GM18868 (cell line): ENCODE data around the gene HEATR1.
"Not testable (repeated sequence)": the region's sequence is repeated elsewhere in the genome, so short reads cannot be mapped to it uniquely, and the experiment has no call there.

Experiments
- ATAC-seq: cut with Tn5 transposase; IDR thresholded peaks from one replicate; pipeline ENCODE4 v1.9.1; 2021; ENCODE audit warnings: mild to moderate bottlenecking, moderate library complexity; ENCODE audit not compliant: unreplicated experiment

The HEATR1 gene

DNA sequence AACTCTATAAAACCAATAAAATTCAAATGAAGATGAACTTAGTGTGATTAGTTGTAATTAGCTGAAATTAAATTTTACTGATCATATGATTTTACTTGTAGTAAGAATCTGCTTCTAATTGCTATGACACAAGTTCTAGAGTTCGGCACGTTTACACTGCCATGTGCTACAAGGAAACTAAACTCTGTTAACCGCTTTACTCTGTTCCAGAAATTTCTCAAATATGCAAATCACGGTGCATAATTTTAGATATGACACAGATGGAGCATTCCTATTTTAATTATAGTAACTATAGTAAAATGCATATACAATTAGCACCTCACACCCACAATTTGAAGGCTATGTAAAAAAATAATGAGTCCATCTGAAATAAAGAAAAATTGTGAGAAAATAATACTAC is 14.8 kb downstream of the HEATR1 start:
- ATAC-seq = no peak

DNA sequence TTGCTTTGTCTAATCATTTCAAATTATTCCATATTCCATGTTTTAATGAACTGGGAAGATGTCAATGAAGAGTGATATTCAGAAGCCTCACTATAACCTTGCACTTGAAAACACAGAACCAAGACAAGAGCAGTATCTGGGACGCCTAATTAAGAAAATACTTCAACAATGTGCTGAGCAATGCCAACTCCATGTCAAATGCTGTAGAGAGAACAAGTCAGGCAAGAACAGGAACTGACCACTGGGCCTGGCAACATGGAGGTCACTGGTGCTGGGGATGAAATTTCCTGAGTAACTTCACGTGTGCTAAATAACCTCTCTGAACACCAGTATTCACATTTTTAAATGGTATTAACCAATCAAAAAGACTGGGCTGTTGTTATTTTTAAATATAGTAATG is 22.8 kb downstream of the HEATR1 start:
- no peak for ATAC-seq

DNA sequence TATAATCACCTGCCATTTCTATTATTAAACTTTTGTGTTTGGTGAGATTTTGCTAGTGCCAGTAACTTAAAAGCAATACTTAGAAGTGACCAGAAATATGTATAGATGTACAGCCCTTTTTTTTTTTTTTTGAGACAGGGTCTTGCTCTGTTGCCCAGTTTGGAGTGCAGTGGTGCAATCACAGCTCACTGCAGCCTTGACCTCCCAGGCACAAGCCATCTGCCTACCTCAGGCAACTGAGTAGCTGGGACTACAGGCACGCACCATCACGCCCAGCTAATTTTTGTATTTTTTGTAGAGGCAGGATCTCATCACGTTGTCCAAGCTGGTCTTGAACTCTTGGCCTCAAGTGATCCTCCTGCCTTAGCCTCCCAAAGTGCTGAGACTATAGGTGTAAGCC is 23.9 kb downstream of the HEATR1 start:
- ATAC-seq = not testable (repeated sequence)

DNA sequence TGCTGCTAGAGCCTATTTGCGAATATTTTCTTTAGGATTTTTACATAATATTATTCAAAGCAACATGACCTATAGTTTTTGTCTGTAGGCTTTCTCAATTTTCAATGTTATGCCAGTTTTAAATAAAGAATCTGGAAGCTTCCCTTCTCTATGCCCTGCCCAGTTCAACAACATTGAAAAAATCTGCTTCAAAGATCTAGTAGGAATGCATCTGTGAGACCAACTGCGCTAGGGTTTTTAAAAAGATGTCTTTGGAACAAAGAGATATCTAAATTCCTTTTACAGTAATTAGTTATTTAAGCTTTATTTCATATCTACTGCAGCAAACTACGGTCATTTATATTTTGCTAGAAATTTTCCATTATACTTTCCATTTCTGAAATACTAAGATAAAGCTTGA is 25.7 kb downstream of the HEATR1 start:
- no peak for ATAC-seq

DNA sequence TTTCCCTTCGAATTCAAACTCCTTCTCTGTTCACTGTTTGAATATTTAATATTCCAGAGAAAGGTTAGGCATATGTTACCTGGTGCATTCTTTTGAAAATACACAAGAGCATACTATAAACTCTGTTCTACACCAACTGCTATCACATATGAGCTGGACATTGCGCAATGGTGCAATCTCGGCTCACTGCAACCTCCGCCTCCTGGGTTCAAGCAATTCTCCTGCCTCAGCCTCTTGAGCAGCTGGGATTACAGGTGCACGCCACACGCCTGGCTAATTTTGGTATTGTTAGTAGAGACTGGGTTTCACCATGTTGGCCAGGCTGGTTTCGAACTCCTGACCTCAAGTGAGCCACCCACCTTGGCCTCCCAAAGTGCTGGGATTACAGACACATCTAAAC is 27.3 kb downstream of the HEATR1 start:
- not testable (repeated sequence) for ATAC-seq

GRCh38 chr1:236576004-236576403 is 28.3 kb downstream of the HEATR1 start:
- no peak for ATAC-seq

DNA sequence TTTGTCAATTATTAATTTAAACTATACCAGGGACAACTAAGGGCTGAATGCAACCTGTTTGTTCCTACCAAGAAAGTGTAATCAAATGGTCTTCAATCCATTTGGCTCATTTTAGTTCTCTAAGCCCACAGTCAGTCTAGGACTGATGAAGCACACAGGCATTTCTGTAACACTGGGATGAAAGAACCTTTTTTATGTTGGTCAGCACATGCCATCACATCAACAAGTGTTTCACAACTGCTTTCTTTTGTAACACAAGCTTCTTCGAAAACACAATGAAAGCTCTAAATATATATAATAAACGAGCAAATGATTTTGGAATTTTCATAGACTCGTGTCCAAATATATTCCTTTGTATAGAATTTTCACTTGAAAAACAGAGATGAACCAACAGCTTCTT is 28.8 kb downstream of the HEATR1 start:
- ATAC-seq = no peak

GRCh38 chr1:236568285-236568894 is 35.9 kb downstream of the HEATR1 start:
- no peak for ATAC-seq

GRCh38 chr1:236565530-236565929 is 38.8 kb downstream of the HEATR1 start:
- ATAC-seq = no peak

- ATAC-seq = no peak
Observed at GRCh38 chr1:236561976-236562375, 42.3 kb downstream of the HEATR1 start.

GRCh38 chr1:236560213-236560771 is 44.0 kb downstream of the HEATR1 start:
- no peak for ATAC-seq

DNA sequence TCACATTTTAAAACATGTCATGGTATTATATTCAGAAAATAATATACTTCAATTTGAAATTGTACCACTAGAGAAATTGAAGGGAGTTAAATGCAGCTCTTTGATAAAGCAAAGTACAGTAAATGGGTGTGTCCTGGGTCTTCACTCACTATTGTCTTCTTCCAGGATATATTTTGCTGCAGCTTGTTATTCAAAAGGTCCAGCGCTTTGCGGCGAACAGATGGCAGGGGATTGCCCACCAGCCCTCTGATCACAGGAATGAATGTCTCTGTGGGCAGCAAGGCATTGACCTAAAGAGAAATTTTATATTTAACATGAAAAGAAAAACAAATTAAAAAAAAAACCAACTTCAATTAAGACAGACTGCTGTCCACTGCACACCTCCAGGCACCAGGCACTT is 45.5 kb downstream of the HEATR1 start:
- no peak for ATAC-seq

DNA sequence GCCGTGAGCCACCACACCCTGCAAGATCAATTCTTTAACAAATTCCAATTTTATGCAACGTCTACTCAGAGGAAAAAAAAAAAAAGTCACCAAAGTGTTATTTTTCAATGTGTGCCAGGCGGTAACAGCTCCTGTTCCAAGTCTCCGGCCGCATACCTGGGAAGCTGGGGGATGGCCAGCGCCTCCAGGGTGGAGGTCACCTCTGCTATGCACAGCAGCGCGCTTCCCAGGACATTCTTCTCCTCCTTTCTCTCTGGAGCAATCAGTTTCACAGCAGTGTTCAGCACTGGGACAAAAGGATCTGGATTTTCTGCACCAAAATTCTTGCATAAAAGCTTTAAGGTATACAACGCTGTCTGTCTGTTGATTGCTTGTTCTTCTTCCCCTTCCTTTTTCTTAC is 46.2 kb downstream of the HEATR1 start:
- ATAC-seq = no peak

GRCh38 chr1:236556606-236557005 is 47.7 kb downstream of the HEATR1 start:
- no peak for ATAC-seq

GRCh38 chr1:236553370-236553769 is 50.9 kb downstream of the HEATR1 start:
- no peak for ATAC-seq

DNA sequence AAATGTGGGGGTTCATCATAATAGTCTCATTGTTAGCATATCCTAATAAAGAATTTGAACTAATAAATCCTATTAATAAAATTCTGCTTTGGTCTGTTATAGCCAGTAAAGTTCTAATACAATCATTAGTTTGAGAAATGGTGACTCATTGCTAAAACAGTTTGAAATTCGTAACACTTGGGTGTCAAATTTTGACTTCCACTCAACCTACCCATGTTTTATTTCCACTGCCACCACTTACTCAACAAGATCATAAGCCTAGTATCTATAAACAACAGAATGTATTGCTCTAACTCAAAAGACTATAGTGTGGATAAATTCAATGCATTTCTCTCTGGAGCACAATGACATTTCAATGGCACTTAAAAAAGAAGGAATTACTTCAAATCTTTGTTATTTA is 51.4 kb downstream of the HEATR1 start:
- ATAC-seq = no peak

DNA sequence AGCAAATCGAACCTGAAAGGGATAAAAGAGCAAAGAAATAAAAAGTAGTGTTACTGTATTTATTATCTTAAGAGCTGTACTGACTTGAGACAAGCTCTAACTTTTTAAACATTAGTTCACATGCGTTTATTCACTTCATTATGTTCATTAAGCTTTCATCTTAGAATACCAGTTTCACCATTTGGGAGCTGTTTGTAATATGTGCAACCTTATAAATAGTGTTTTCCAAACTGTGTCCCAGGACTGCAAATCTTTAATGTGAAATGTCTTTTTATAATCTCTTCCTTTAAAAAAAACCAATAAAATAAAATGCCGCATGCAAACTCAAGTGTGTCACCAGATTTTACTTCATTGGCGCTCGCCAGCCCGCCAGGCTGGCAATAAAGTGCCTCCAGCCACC is 52.2 kb downstream of the HEATR1 start:
- ATAC-seq = no peak

GRCh38 chr1:236550961-236551851 is 53.1 kb downstream of the HEATR1 start:
- ATAC-seq = no peak

- no peak for ATAC-seq
Observed at GRCh38 chr1:236548452-236548851, 55.9 kb downstream of the HEATR1 start.

DNA sequence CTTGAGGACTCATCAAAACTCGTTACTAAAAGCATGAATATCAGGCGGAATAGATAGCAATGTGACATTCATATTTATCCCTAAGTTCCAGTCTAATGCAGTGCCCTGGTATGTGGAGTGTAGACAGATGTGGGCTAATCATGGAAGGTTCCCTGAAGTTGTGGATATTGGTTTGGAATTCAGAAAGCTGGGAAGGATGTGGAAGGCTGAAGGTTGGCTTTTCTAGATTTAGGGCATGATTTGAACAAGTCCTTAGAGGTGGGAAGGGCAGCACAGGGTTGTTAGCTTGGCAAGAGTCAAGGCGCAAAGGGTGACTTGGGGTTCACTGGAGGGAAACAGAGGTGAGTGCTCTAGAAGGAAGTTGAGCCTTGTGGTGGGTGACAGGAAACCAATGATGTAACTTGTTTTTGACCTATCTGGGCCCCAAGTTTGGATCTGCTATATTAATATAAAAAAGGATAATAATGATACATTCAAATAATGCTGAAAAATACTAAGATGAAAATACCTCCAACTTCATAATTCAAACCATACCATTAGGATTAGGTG is 58.6 kb downstream of the HEATR1 start:
- no peak for ATAC-seq

- ATAC-seq = no peak
Observed at GRCh38 chr1:236543065-236543669, 61.1 kb downstream of the HEATR1 start.
